Activated CD4-positive, alpha-beta T cell treated with anti-CD3 and anti-CD28 coated beads, Interleukin-2, Interleukin-4, amounts not matched to agents 100 ng/mL and 50 ng/mL, durations not matched to agents 16 hours and 8 hours (primary cell): Measurements from ENCODE around the gene GPATCH2.
"Not testable (repeated sequence)": the region's sequence is repeated elsewhere in the genome, so short reads cannot be mapped to it uniquely, and the experiment has no call there.

ENCODE experiments used
- DNase-seq: peaks from one replicate; pipeline ENCODE4 v3.0.0-alpha.2; 2020; ENCODE audit warnings: low spot score

GPATCH2 gene

DNA sequence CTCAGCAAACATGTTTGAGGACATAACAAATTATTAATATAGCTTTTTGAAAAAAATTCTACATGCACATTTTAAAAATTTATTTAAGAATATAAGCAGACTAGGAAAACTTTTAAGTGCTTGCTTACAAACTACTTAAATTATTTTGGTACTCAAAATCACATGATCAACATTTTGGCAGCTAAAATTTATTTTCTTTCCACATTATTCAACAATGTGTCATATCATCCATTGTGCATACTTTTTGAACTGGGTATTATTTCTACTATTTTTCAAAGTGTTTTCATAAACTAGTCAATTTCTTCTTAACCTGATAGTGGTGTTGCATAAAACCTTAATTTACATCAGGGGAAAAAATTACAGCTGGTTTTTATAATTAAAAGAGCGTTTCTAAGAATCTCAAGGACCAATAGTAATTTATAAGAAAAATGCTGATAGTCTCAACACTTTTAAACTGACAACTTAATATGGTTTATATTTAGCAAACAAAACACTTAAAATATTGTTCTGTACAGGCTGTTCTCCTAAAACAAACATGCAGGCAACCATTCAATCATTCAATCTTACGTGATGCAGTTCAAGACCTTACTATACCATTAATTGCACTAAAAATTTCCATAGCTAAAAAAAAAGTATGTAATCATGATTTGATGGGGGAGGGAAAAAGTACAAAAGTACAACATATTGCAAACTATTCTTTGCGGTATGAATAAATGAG lies 105.0 kb downstream of the GPATCH2 start:
- DNase-seq: no peak

DNA sequence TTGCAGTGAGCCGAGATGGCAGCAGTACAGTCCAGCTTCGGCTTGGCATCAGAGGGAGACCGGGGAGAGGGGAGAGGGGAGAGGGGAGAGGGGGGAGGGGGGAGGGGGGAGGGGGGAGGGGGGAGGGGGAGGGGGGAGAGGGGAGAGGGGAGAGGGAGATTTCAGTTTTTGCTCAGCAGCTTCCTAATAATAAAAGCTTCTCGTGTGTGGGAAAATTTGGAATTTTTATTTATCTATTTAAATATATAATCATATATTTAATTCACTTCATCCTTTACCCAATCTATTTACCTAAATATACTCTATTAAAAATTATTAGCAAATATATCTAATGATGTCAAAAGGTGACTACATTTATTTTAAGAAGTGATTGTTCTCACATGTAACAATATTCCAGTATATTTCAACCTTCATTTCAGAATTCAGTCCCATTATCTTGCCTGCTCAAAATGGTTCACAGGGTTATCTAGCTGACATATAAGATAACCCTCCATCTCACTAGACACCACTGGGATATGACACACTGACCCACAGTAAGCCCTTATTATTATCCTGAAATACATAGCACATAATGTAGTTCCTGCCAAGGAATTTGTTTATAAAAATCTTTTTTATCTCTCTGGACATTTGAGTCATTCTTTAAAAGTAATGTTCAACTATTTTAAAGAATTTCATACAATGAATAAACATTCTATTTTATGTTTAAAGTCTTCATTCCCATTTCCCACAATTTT lies 105.9 kb downstream of the GPATCH2 start:
- DNase-seq: no peak

DNA sequence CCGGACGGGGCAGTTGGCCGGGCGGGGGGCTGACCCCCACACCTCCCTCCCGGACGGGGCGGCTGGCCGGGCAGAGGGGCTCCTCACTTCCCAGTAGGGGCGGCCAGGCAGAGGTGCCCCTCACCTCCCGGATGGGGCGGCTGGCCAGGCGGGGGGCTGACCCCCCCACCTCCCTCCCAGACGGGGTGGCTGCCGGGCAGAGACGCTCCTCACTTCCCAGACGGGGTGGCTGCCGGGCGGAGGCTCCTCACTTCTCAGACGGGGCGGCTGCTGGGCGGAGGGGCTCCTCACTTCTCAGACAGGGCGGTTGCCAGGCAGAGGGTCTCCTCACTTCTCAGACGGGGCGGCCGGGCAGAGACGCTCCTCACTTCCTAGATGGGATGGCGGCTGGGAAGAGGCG lies 107.0 kb downstream of the GPATCH2 start:
- not testable (repeated sequence) for DNase-seq

DNA sequence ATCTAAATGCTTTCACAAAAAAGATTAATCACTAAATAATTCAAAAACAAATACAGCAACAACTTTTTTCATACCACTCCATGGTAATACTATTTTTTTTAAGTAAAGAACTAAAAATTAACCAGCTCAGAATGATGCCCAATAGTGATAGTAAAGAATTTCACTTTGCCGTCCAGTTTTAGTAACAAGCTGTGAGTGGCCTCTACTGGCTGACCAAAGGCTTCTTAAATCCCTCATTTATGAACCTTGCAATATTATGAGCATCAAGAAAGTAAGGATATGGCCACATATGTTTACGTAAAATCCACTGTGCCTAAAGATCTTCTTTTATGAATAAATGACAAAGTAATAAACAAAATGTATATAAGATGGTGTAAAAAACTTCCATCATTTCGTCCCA lies 108.6 kb downstream of the GPATCH2 start:
- no peak for DNase-seq

DNA sequence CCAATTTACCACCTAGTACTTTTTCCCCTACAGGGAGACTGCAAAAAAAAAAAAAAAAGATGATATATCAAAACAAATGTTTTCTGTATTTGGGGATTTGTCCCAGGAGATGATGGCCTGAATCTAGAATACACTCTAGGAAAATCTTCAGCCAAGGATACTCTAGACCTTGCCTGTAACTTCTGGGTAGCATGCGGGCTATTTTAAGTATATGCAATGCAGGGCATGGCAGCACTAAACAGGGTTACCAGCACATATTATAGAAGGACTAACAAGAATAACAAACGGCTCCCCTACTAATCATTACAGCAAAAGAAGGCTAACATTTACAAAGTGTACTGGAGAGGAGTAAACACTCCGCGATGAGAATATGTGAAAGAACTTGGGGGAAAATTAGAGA lies 109.6 kb downstream of the GPATCH2 start:
- no peak for DNase-seq

DNA sequence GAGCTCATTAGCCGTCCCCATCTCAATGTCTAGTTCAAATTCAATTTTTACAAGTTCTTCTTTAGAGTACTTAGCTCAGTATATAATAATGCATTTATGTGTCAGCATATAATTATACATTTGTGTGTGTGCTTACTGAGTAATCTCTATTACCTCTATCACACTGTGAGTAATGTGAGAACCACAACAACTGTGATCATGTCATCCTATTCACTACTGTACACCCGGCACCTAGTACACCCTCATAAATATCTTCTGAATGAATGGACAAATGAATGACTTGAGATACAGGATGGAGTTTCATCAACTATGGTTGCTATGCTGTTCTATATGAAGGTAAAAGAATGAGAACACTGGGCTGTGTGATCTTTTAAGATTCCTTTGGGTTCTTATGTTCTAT lies 124.0 kb downstream of the GPATCH2 start:
- no peak for DNase-seq

DNA sequence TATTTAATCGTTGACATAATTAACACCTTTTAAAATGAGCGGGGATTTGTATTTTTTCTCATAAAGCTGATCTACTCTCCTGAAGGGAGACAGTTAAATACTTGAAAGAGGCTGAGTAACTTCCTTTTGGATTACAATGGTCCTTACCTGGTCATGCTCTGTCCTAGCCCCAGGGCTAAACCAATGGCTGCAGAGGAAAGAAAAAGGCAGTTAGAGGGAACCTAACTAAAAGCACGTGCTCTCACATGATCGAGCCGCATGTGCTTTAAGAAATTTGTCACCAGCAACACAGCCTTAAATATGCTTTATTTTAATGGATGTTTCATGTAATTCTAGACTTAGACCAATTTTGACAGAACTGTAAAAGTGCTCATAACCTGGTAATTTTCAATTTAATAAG lies 132.7 kb downstream of the GPATCH2 start:
- DNase-seq: no peak

DNA sequence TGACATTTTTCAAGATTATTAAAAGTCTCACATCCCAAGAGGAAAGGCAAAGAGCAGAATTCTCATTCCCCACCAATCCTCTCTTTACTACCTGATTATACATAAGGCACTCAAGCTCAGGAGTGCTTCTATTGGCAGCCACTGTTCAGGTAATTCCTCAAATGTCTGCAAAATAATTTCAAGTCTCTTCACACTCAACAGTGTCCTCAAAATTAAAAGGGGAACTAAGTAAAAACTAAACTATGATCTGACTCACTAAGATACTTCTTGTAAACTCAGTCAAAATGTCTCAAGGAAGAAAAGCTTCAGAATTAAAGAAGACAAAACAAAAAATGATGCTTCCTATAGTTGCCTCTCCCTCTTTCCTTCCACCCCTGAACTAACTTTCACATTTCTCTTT lies 135.6 kb downstream of the GPATCH2 start:
- DNase-seq: peak; percentile 30

DNA sequence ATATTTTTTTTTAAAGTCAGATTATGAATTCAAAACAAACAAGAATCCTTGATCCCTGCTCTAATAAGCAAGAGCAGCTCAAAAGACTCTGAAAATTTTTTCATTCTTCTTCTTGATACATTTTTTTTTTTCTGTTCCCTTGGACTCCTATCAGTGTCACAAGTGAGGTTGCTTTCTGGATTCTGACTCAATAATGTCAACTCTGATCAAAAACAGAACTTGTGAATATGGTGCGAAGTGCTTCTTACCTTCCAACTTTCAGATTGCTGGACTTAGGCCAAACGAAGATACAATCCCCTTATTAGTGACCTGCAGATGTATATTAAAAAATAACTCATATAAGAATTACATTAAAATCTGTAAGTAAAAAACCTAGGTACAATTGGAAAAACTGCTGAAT lies 136.1 kb downstream of the GPATCH2 start:
- peak; percentile 44 for DNase-seq

DNA sequence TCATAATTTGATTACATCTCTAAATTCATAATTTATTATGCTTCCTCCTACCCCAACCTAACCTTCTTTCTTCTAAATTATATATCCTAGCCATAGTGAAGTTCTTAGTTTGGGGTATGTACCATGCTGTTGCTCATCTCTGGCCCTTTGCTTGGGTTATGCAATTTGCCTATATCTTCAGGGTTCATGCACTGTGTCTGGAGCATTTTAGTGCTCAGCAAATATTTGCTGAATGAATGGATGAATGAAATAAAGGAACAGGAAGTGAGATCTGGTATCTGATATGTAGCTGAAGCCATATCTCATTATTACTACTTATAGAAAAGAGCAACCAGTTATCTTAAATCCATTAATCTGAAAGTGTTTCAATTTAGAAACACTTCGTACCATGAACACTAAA lies 137.6 kb downstream of the GPATCH2 start:
- no peak for DNase-seq

DNA sequence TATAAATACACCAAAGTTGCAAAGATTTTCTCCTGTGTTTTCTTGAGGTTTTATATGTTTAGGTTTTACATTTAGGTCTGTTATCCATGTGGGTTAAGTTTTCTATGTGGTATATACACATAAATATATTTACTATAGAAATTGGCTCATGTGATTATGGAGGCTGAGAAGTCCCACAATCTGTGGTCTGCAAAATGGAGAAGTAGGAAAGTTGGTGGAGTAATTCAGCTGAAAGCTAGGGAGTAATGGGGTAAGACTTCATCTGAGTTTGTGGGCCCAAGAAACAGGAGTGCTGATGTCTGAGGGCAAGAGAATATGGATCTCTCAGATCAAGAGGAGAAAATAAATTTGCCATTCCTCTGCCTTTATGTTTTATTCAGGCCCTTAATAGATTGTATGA lies 146.0 kb downstream of the GPATCH2 start:
- DNase-seq: no peak

DNA sequence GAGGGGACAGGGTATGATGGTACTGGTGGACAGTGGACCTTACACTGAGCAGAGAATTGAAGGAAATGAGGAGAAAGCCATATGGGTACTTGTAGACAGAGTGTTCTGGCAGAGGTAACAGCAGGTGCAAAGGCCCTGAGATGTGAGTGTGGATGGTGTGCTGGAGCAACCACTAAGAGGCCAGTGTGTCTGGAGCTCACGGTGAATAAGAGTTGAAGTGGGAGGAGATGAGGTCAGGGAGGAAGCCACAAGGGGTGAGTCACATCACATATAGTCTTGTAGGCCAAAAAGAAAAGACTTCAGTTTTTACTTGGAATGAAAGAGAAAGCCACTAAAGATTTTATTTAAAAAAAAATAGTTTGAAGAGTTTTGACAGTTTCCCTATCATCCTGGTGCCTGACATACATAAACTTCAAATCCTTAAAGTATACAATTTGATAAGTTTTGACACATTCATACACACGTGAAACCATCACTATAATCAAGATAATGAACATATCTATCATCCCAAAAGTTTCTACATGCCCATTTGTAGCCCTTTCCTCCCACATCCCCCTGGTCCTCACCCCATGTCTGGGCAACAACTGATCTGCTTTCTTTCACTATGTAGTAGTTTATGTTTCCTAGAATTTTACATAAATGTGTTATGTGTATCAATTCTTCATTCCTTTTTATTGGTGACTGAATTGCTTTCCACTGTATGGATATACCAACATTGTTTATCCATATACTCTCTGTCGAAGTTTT lies 148.4 kb downstream of the GPATCH2 start:
- peak; percentile 87 for DNase-seq

DNA sequence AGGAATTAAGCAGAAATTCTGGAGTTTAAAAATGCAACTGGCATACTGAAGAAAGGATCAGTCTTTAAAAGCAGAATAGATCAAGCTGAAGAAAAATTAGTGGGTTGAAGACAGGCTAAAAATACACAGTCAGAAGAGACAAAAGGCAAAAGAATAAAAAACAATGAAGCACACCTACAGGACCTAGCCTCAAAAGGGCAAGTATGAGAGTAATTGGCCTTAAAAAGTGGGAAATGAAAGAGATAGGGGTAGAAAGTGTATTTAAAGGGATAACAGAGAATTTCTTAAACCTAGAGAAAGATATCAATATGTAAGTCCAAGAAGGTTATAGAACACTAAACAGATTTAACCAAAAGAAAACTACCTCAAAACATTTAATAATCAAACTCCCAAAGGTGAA lies 152.4 kb downstream of the GPATCH2 start:
- DNase-seq: no peak

DNA sequence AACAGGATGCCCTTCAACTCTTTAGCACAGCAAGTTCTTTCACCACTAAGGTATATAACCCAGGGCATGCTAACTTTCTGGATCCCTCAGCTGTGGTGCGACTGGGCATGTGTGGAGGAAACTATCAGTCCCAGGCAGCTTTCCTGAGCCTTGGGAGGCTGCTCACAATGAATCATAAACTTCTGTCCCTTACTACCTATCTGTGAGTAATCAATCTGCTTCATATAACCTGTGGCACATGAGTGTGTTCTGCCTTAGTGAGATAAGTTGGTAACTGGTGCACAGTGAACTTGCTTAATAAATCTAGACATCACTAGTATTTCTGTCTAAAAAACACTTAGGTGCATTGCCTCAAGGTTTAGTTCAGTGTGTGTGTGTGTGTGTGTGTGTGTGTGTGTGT lies 158.0 kb downstream of the GPATCH2 start:
- DNase-seq: no peak

DNA sequence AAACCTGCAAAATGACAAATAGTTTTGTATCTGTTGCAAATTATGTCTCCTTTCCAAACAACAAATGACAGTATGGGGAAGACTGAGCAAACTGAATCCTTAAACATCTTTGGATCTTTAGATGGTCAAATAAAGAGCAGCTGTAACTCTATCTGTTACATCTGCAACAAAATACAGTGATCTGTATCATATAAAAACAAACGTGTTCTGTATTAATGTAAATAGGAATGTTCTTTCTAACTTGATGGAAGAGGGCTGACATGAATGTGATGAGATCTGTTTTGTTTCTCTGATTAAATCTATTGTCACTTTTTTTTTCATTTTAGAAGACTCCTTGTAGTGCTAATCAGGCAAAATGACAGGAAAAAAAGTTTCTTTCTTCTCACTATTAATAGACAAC lies 159.5 kb downstream of the GPATCH2 start:
- no peak for DNase-seq

DNA sequence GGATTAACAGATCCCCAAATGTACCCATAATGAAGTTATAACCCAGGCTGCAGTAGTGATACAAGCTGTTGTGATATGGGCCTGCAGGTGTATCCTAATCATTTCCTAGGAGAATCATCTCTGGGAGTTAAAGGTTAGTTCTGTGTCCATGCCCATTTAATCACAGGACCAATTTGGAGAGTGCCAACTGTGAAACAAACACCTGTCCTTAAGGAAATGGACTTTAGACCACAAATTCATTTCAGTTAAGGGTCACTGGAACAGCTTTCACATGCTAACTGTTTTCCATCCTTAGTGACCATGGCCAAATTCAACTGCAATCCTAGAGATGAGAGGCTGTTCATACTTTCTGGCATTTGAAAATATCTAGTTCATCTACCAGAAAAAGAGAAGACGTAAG lies 160.9 kb downstream of the GPATCH2 start:
- no peak for DNase-seq

DNA sequence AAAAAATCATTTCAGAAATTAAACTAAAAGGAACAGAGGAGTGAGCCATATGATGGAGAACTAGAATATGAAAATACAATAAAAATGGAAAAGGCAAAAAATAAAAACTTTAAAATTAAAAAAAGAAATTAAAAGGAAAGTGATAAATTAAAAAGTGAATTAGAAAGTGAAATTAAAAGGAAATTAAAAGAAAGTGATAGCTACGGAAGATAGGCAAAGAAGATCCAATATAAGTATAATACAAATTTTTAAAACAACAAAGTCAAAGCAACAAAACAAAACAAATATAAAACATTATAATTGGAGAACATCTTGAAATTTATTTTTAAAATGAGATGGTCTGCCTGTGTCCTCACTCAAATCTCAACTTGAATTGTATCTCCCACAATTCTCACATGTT lies 165.8 kb downstream of the GPATCH2 start:
- no peak for DNase-seq

DNA sequence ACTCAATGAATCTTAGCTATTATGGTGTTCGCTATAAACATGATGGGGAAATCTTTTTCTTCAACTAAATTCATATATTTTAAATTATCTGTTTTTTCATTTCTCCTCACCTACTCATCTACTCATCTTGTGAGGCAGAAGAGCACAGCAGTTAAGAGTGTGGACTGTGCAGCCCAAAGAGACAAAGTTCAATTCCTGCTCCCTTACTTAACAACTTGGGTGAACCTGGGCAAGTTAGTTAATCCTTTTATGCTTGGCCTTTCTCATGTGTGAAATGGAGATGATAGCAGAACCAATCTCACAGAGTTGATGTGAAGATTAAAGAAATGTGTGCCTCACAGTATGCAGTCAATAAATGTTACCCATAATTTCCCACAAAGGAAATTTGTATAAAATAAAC lies 168.2 kb downstream of the GPATCH2 start:
- no peak for DNase-seq

DNA sequence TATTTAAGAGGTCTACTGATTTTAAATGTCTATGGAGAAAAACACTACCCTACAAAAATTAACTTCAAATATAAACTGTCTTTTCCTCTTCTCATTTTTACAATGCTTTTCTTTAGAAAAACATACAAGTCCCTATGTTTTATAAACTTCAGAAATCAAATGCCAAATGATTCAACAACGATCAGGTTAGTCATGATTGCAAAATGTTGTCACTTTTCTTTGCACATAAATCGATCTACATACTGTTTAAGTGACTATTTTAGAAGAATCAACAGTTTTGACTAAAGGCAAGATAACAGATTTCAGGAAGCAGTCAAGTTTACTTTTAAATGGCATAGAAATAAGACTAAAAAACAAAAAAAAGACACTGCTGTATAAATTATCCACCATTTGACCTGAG lies 168.7 kb downstream of the GPATCH2 start:
- DNase-seq: no peak

DNA sequence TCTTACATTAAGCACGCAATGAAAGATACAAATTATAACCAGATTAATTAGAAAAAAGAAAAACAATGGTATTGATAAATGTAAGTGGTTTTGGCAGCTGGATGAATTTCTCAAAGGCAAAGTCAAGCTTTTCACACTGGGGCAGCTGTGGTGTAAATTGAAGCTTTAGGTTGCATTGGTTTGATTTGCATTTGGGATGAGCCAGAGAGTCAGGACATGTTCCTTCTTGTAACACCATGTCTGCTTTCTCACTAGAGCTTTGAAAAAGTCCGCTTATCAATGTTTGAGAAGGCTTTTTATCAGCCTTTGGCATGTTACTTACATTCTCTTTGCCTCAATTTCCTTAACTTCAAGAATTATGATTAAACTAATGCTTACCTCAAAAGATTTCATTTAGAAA lies 173.9 kb downstream of the GPATCH2 start:
- DNase-seq: no peak

DNA sequence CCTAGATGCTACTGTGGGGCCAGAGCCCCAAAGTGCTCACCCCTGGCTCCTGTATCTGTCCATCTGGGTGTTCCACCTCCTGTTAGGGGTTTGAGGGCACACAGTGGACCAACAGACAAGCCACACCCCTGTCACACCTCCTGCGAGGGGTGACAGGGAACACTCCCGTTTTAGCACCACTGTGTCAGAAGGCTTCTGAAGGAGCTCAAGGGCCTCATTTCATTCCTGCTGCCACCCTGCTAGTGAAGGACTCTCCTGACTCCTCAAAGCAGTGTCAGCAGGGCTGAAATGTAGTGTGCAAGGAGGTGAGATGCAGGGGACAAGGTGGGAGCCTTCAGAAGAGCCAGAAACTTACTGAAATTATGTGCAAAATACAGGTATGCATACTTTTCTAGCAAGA lies 174.6 kb downstream of the GPATCH2 start:
- no peak for DNase-seq

DNA sequence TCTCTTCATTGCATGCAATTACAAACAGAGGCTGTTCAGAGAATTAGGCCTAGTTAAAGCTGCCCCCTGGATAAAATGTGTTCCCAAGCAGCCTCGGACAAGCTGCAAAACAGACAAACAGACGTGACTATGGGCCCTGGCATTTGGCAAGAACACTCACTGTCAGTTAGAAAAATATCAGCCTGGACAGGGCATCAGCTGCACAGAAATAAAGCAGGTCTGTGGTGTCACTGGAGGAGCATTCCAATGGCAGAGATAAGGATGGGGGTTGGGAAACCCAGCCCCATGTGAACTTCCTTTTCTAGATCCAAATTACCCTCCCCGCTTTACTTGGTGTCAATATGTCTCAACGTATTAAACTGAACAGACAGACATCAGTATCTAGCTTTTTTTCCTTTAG lies 177.1 kb downstream of the GPATCH2 start:
- DNase-seq: no peak

DNA sequence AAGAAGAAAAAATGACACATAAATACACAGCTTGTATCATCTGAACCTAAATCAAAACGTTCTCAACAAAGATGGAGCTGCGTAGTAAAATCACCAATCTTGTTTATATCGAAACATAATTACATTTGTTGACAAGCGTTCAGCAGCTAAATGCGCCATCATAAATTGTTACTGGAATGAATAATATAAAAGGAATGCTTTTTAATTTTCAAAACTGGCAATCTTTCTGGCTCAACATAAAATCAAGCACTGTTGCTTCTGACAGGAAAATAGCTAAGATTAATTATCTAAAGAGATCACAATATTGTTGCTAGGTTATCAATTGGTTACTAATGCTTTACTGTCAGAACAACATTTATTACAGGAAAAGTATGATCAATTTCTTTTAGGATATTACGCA lies 181.5 kb downstream of the GPATCH2 start:
- DNase-seq: no peak
